ENCODE results near the gene FILIP1.

DNA sequence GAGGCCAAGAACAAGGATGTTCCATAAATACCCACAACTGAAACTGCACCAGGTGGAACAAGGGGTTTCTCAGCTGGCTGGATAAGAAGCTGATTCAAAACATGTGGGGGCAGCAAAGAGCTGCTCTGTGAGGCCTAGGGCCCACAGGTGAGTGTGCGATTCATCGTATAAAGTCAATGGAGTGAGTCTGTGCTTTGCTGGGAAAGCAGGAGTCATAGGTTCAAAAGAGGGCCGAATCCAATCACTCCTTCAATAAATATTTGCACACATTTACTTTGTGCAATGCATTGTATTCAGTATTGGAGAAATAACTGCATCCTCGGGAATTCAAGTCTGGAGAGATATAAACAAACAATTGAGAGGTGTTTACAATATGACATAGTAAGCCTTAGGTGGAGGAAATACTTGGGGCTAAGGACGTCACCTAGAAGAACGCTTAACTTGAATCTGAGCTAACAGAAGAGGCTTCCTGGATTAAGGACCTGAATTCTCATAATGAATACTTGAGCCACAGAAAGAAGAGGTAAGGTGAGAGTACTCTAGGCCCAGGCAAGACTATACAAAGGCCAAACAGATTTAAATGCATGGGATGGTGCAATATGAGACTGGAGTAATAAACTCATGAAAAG is 125.3 kb downstream of the FILIP1 start:
- TF ChIP-seq, protein P1, sequence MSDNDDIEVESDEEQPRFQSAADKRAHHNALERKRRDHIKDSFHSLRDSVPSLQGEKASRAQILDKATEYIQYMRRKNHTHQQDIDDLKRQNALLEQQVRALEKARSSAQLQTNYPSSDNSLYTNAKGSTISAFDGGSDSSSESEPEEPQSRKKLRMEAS (IDR thresholded peaks at IDR 0.05), result no peak
- TF ChIP-seq FOXM1 (IDR thresholded peaks at IDR 0.05; ENCODE audit: borderline replicate concordance, low read depth) (no peak), TCF12 (IDR thresholded peaks at IDR 0.05; ENCODE audit: low read depth) (no peak), EP300 (IDR thresholded peaks at IDR 0.05; ENCODE audit: borderline replicate concordance) (no peak), CREB1 (IDR thresholded peaks at IDR 0.05; ENCODE audit: low read depth) (no peak)
